Thyroid gland (tissue), 4 donors: ENCODE measurements around the gene HIP1.

ENCODE experiments used
- POLR2A ChIP-seq, 2 donors: fragments of 450-650 bp; IDR thresholded peaks; one replicate each; pipeline ENCODE4 v1.6.1; 2017; ENCODE audit warnings: antibody characterized with exemption in 2 of 2, mild to moderate bottlenecking in 2 of 2, moderate library complexity in 1 of 2
- TF ChIP-seq, protein P1 (sequence below), 6 experiments: fragments of 200-600 bp in 3 of 6; fragments of 450-650 bp in 3 of 6; sonication (generic) in 3 of 6; IDR thresholded peaks; one replicate each; pipeline ENCODE4 v1.5.1; 2016 to 2019; ENCODE audit warnings: antibody characterized with exemption in 6 of 6, mild to moderate bottlenecking in 2 of 6, inconsistent platforms in 1 of 6, moderate library complexity in 1 of 6

DNA sequence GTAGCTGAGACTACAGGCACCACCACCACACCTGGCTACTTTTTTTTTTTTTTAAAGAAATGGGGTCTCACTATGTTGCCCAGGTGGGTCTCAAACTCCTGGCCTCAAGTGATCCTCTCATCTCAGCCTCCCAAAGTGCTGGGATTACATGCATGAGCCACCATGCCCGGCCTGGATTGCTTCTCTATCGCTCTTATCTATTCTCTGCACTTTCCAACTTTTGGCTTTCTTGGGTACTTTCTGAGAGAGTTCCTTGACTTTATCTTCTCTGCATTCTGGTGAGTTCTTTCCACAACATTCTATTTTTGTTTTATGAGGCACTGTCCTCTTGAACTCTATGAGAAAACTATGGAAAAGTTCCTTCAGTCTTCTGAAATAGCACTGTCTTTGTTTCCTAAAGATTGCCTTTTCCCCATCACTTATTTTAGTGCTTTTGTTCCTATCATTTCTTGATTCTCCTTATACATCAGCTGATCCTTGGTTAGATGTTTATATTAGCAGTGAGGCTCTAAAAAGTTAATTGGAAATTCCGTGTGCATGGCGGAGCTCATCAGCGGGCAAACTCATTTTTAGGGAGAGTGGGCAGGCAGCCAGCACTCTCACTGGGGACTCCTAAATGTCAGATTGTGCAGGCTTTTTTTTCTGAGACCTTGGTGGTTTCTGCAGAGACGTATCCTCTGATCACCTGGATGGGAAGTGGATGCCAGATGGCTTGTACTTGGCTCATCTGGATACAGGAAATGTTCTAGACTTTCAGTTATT lies 43.9 kb downstream of the HIP1 start:
- TF ChIP-seq, protein P1, sequence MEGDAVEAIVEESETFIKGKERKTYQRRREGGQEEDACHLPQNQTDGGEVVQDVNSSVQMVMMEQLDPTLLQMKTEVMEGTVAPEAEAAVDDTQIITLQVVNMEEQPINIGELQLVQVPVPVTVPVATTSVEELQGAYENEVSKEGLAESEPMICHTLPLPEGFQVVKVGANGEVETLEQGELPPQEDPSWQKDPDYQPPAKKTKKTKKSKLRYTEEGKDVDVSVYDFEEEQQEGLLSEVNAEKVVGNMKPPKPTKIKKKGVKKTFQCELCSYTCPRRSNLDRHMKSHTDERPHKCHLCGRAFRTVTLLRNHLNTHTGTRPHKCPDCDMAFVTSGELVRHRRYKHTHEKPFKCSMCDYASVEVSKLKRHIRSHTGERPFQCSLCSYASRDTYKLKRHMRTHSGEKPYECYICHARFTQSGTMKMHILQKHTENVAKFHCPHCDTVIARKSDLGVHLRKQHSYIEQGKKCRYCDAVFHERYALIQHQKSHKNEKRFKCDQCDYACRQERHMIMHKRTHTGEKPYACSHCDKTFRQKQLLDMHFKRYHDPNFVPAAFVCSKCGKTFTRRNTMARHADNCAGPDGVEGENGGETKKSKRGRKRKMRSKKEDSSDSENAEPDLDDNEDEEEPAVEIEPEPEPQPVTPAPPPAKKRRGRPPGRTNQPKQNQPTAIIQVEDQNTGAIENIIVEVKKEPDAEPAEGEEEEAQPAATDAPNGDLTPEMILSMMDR (IDR thresholded peaks at IDR 0.05): no peak
- no peak for TF ChIP-seq POLR2A (IDR thresholded peaks at IDR 0.05)
